WTC11 (cell line): ENCODE measurements around the gene RIGI. TPM values are rescaled to one million over a fixed set of nuclear protein-coding genes. Genes with fewer than 3 reads are reported as not detected.
A peak's percentile ranks its signal among the peaks of the same experiment; 100 is the strongest.

Source experiments
- ATAC-seq: fragments of 200-7000 bp; cut with Tn5 transposase; 2 replicates; pipeline ENCODE4 v1.10.0; 2021; ENCODE audit warnings: mild to moderate bottlenecking, moderate library complexity
- CTCF ChIA-PET: fragments of 300-600 bp; sonication (Branson Sonifier 250); formaldehyde crosslinking; loops from one replicate; lab custom pipeline; 2021; ENCODE audit warnings: antibody characterized with exemption; lab: Charles Lee
- POLR2A ChIA-PET: fragments of 350-600 bp; sonication (Branson Sonifier 250); formaldehyde crosslinking; loops from one replicate; lab custom pipeline; 2021; ENCODE audit warnings: antibody characterized with exemption; lab: Charles Lee
- DNase-seq: peaks from one replicate; pipeline ENCODE4 v3.0.0; 2021; ENCODE audit warnings: low spot score
- H3K27ac Mint-ChIP-seq: 2 replicates; pipeline ENCODE4 v1.8.0; 2021; ENCODE audit warnings: mixed read lengths
- H3K27me3 Mint-ChIP-seq: 2 replicates; pipeline ENCODE4 v1.8.0; 2021; ENCODE audit warnings: low read depth, mild to moderate bottlenecking, moderate library complexity, mixed read lengths
- H3K36me3 Mint-ChIP-seq: 2 replicates; pipeline ENCODE4 v1.8.0; 2021; ENCODE audit warnings: mixed read lengths
- H3K4me1 Mint-ChIP-seq: 2 replicates; pipeline ENCODE4 v1.8.0; 2022; ENCODE audit warnings: mixed read lengths
- H3K4me3 Mint-ChIP-seq: 2 replicates; pipeline ENCODE4 v1.8.0; 2021; ENCODE audit warnings: mild to moderate bottlenecking, moderate library complexity, mixed read lengths
- H3K9me3 Mint-ChIP-seq: 2 replicates; pipeline ENCODE4 v1.8.0; 2021; ENCODE audit warnings: mixed read lengths
- ATF1 ChIP-seq: sonication (generic); formaldehyde crosslinking; IDR thresholded peaks from 2 replicates; pipeline ENCODE4 v1.8.1; 2023; ENCODE audit warnings: mild to moderate bottlenecking, moderate library complexity, missing genetic modification reagents
- ATF3 ChIP-seq: sonication (generic); formaldehyde crosslinking; conservative IDR thresholded peaks from 2 replicates; pipeline ENCODE4 v1.8.1; 2022; ENCODE audit warnings: mild to moderate bottlenecking, missing genetic modification reagents
- CREB1 ChIP-seq: sonication (generic); formaldehyde crosslinking; IDR thresholded peaks from 2 replicates; pipeline ENCODE4 v1.8.0; 2023; ENCODE audit warnings: mild to moderate bottlenecking, missing genetic modification reagents
- CTCF ChIP-seq: fragments of 200-600 bp; IDR thresholded peaks from 2 replicates; pipeline ENCODE4 v1.8.0; 2022; ENCODE audit warnings: antibody characterized with exemption
- FOXP1 ChIP-seq: sonication (generic); formaldehyde crosslinking; IDR thresholded peaks from 2 replicates; pipeline ENCODE4 v1.8.0; 2022; ENCODE audit warnings: missing genetic modification reagents, mild to moderate bottlenecking, moderate library complexity, borderline replicate concordance
- GRHL2 ChIP-seq: fragments of 250-450 bp; sonication (Bioruptor Pico); IDR thresholded peaks from 2 replicates; pipeline ENCODE4 v1.8.0; 2022; ENCODE audit warnings: mild to moderate bottlenecking, moderate library complexity; ENCODE audit not compliant: insufficient replicate concordance, severe bottlenecking
- KAT7 ChIP-seq: sonication (generic); formaldehyde crosslinking; IDR thresholded peaks from 2 replicates; pipeline ENCODE4 v1.8.1; 2023; ENCODE audit warnings: missing genetic modification reagents, mild to moderate bottlenecking, borderline replicate concordance
- MAX ChIP-seq: sonication (generic); formaldehyde crosslinking; IDR thresholded peaks from 2 replicates; pipeline ENCODE4 v1.8.0; 2022; ENCODE audit warnings: mild to moderate bottlenecking, missing genetic modification reagents
- MLX ChIP-seq: sonication (generic); formaldehyde crosslinking; IDR thresholded peaks from 2 replicates; pipeline ENCODE4 v1.8.1; 2023; ENCODE audit warnings: mild to moderate bottlenecking, missing genetic modification reagents, moderate library complexity
- NFE2L1 ChIP-seq: sonication (generic); formaldehyde crosslinking; IDR thresholded peaks from 2 replicates; pipeline ENCODE4 v1.8.1; 2023; ENCODE audit warnings: missing genetic modification reagents
- PRRX2 ChIP-seq: fragments of 250-450 bp; sonication (Bioruptor Pico); IDR thresholded peaks from 2 replicates; pipeline ENCODE4 v1.8.0; 2021; ENCODE audit warnings: mild to moderate bottlenecking
- TCF7 ChIP-seq: sonication (generic); formaldehyde crosslinking; IDR thresholded peaks from 2 replicates; pipeline ENCODE4 v1.8.0; 2022; ENCODE audit warnings: mild to moderate bottlenecking, low read depth, missing genetic modification reagents, moderate library complexity
- USF1 ChIP-seq: sonication (generic); formaldehyde crosslinking; IDR thresholded peaks from 2 replicates; pipeline ENCODE4 v1.8.0; 2022; ENCODE audit warnings: mild to moderate bottlenecking, missing genetic modification reagents
- USF2 ChIP-seq: sonication (generic); formaldehyde crosslinking; IDR thresholded peaks from 2 replicates; pipeline ENCODE4 v1.8.1; 2023; ENCODE audit warnings: mild to moderate bottlenecking, missing genetic modification reagents, moderate library complexity
- ZNF396 ChIP-seq: fragments of 250-450 bp; sonication (Bioruptor Pico); IDR thresholded peaks from 2 replicates; pipeline ENCODE4 v1.8.0; 2021; ENCODE audit warnings: mild to moderate bottlenecking, moderate library complexity, borderline replicate concordance
- ZNF416 ChIP-seq: fragments of 250-450 bp; sonication (Bioruptor Pico); IDR thresholded peaks from 2 replicates; pipeline ENCODE4 v1.9.0; 2021; ENCODE audit warnings: mild to moderate bottlenecking, inconsistent platforms
- ZSCAN18 ChIP-seq: fragments of 250-450 bp; sonication (Bioruptor Pico); IDR thresholded peaks from 2 replicates; pipeline ENCODE4 v2.1.2; 2022; ENCODE audit warnings: mild to moderate bottlenecking, moderate library complexity
- total RNA-seq: library from RNA; stranded (reverse); gene quantifications from 3 replicates; pipeline ENCODE4 v1.2.3, GENCODE V29; 2021

The RIGI gene
- total RNA-seq, 1 experiment from 2014 or later, result 7.5 TPM

- TF ChIP-seq CTCF (peak; percentile 18; the same call in 1 of the 2 replicates), NFE2L1 (CRISPR knock-in tag) (no peak), MAX (CRISPR knock-in tag) (no peak), CREB1 (CRISPR knock-in tag) (no peak), ZNF396 (no peak), USF2 (peak; percentile 67)
Observed at GRCh38 chr9:32571969-32572899, 46.2 kb upstream of the RIGI start (continued).

GRCh38 chr9:32570262-32570661 lies 44.3 kb upstream of the RIGI start:
- Mint-ChIP-seq H3K4me3 (no peak overlapping the region), H3K27me3 (no peaks in the 10 kb centered on the region), H3K9me3 (no peaks in the 10 kb centered on the region), H3K27ac (no peak overlapping the region; the same call in 1 of the 2 replicates), H3K36me3 (peaks cover 26% of the 10 kb centered on the region), H3K4me1 (peaks cover 11% of the 10 kb centered on the region)
- ChIA-PET POLR2A (no interaction called here), CTCF (no interaction called here)
- ATAC-seq, result no peak
- no peak for DNase-seq
- TF ChIP-seq FOXP1 (CRISPR knock-in tag) (no peak), CREB1 (CRISPR knock-in tag) (no peak), ZSCAN18 (CRISPR knock-in tag) (no peak), GRHL2 (no peak), ATF3 (no peak), ATF1 (no peak), ZNF416 (CRISPR knock-in tag) (no peak), MLX (CRISPR knock-in tag) (no peak), ZNF396 (no peak), KAT7 (CRISPR knock-in tag) (no peak)

- H3K27ac Mint-ChIP-seq, result no peak overlapping the region
- H3K4me3 Mint-ChIP-seq, result no peak overlapping the region
- H3K4me1 Mint-ChIP-seq, result peaks cover 2% of the 10 kb centered on the region; the same call in 1 of the 2 replicates
- TF ChIP-seq USF1, result no peak
- TF ChIP-seq KAT7 (CRISPR knock-in tag), result no peak
- no peak for TF ChIP-seq TCF7 (CRISPR knock-in tag)
- TF ChIP-seq PRRX2 (CRISPR knock-in tag), result no peak
- TF ChIP-seq GRHL2, result no peak
- CTCF ChIA-PET, result interaction anchor here (2.2 kb wide), 1 partner anchor 188 kb away, joined by 11 read pairs; no protein-coding TSS in a partner anchor
- ATAC-seq (no peak), DNase-seq (no peak)
- POLR2A ChIA-PET, result no interaction called here
- H3K36me3 Mint-ChIP-seq, result peaks cover 31% of the 10 kb centered on the region
- no peaks in the 10 kb centered on the region for H3K9me3 Mint-ChIP-seq
- H3K27me3 Mint-ChIP-seq, result no peaks in the 10 kb centered on the region
Observed at GRCh38 chr9:32566770-32567169, 40.8 kb upstream of the RIGI start.
